Fibroblast of skin of scalp (primary cell): ENCODE measurements around the gene ZSCAN12. TPM values are rescaled to one million over a fixed set of nuclear protein-coding genes. Genes with fewer than 3 reads are reported as not detected.
A peak's percentile ranks its signal among the peaks of the same experiment; 100 is the strongest.
"Not testable (repeated sequence)": the region's sequence is repeated elsewhere in the genome, so short reads cannot be mapped to it uniquely, and the experiment has no call there.

Experiments used
- DNase-seq: peaks from one replicate; pipeline ENCODE4 v3.0.0-alpha.2; 2013
- polyA plus RNA-seq, 2 experiments: library from polyadenylated mRNA; unstranded; fragments of 120-200 nt; gene quantifications; one replicate each; pipeline ENCODE4 v1.2.1, GENCODE V29; 2013; ENCODE audit not compliant: insufficient read length in 2 of 2

The ZSCAN12 gene
- 2.6 TPM for polyA plus RNA-seq (2013, experiment 1 of 2; ENCODE audit: insufficient read length)
- polyA plus RNA-seq (2013, experiment 2 of 2; ENCODE audit: insufficient read length): 3.6 TPM

GRCh38 chr6:28399350-28400121 is at the start of gene ZSCAN12:
ZSCAN12 (minus strand) TSS chr6:28399747; CDS start chr6:28398405, 1,342 bp downstream.
- peak; percentile 92 for DNase-seq

DNA sequence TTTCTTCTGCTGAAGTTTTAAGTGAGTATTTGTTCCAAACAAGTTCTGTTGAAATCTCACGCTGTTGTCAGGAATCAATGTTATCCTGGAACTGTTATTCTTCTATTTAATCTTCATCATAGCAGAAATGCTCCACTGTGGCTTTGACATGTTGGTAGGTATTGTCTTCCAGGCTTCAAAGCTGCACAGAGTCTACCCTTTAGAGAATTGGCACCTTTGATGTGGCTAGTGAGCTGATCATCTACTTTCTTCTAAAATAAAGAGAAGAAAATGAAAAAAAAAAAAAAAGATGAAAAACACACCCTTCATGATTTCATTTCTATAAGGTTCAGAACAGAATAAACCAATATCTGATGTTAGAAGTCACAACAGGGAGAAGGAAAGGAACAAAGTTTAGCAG is 49.5 kb upstream of the ZSCAN12 start:
- DNase-seq: no peak

GRCh38 chr6:28447512-28447906 is 48.0 kb upstream of the ZSCAN12 start:
- not testable (repeated sequence) for DNase-seq

GRCh38 chr6:28446818-28447511 is 47.4 kb upstream of the ZSCAN12 start:
- DNase-seq: peak; percentile 3

- DNase-seq: peak; percentile 8
These were observed 45.2 kb upstream of the ZSCAN12 start for GRCh38 chr6:28444759-28445158.

DNA sequence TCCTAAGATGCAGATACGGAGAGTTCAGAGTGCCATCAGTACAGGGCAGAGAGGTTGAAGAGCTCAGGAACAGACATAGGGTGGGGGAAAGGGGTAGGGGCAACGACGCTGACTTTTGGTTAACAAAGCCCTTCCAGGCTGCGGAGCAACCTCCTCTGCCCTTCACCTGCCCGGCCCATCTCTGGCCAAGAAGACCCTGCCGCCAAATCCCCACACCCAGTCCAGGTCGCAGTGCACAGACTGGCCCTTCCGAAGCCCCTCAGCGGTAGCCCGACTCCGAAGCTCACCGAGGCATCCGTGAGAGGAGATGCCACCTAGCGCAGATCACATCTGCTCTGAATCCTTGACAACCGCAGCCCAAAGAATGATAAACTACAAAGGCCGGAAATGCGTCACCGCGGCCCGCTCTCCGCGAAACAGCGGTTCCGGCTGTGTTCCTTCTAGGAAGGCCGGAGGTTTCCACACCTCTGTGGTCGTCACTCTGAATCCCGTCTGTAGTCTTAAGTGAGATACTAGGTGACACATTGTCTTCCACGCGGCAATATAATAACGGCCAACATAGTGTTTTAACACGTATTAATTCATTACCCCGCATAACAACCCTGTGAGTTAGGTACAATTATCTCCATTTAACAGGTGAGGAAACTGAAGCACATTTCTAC is 43.7 kb upstream of the ZSCAN12 start, which contains the start of gene ZSCAN23:
Gene ZSCAN23 (minus strand): TSS at position 380 of the 662 bp plus-strand sequence. CDS start 7,225 bp downstream, outside the sequence.
- DNase-seq: peak; percentile 86

GRCh38 chr6:28442586-28442985 is 43.0 kb upstream of the ZSCAN12 start:
- DNase-seq: no peak

DNA sequence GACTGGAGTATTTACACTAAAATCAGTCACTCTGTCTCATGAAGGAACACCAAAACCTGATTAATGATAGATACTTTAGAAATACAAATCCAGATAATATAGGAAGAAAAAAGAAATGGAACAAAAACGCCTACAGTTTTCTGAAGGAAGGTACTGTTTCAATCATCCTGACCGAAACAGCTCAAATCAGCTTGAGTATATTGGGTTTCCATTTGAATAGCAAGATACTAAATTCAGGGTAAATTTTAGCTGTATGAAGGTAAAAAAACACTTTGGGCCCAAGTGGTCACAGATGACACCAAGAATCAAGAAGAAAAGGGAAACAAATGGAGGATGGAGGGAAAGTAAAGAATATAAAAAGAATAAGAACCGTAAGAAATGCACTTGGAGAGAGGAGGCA is 36.9 kb upstream of the ZSCAN12 start:
- DNase-seq: no peak

GRCh38 chr6:28433119-28433518 is 33.6 kb upstream of the ZSCAN12 start:
- no peak for DNase-seq

GRCh38 chr6:28429781-28430180 is 30.2 kb upstream of the ZSCAN12 start:
- no peak for DNase-seq

DNA sequence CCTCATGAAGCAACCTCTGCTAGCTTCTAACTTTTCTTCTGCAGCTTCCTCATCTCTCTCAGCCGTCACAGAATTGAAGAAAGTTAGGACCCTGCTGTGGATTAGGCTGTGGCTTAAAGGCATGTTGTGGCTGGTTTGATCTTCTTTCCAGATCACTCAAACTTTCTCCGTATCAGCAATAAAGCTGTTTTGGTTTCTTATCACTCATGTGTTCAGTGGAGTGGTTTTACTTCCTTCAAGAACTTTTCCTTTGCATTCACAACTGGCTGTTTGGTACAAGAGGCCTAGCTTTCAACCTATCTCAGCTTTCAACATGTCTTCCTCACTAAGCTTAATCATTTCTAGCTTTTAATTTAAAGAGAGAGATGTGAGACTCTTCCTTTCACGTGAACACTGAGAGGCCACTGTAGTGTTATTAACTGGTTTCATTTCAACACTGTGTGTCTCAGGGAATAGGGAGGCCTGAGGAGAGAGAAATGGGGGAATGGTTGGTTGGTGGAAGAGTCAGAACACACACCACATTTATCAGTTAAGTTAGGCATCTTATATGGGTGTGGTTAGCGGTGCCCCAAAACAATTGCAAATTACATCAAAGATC is 26.5 kb upstream of the ZSCAN12 start:
- no peak for DNase-seq

- no peak for DNase-seq
These were observed 24.6 kb upstream of the ZSCAN12 start for GRCh38 chr6:28424163-28424562.

DNA sequence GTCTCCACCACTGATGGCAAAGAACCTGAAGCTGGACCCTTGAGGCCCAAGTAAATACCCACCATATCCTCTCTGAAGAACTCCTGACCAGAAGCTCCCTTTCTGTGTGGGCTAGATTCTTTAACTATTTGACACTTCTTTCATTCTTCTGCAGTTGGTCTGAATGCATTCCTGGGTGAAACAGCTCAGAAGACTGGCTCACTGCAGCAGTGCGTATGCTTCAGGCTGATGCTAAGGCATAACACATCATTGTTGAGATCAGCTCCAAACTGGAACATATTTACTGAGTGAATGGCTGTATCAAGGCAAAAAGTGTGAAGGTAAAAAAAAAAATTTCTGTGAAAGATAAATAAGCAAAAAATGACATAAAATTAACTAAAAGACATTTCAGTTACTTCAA is 24.0 kb upstream of the ZSCAN12 start:
- no peak for DNase-seq

DNA sequence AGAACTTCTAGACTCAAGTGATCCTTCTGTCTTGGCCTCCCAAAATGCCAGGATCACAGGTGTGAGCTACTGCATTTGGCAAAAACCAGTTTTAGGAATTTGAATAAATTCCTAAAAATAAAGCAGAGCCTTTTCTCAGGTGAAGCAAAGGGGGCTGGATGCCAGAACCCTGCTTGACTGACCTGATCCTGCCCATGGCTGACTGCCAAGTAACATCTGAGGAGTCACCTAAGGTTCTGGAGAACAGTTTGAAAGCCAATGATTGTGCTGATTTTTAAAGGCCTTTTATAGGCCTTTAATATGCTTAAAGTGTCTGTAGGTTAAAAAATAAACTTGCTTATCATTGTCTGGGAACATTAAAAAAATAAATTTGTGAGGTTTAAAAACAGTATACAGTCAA is 14.1 kb upstream of the ZSCAN12 start:
- no peak for DNase-seq

GRCh38 chr6:28410767-28411166 is 11.2 kb upstream of the ZSCAN12 start:
- DNase-seq: no peak

DNA sequence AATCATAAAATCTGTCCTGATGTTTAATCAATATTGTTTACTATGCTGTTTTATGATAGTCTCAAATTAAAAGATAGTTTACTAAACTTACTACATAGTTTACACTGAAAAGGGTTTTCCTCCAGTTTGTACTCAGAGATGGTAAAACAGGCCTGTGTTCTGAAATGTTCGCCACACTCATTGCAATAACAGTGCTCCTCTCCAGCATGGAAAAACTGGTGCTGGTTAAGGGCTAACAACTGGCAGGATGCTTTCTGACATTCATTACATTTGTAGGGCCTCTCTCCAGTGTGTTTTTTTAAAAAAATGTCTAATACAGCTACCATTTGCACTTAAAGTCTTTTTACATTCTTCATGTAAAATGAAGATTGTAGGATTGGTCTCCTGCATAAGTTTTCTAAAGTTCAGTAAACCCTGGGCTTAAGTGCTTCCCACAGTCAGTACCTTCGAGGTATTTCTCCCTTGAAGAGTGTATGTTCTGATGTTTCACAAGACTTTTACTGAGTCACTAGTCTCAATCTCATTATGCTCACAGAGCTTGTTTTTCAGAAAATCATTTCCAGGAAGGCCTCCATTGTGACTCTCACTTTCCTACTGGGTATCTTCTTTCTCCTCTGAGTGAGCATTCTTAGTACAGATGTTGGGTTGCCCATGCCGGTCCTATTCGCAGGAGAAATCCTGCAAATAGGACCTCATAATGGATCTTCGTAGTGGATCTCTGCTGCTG is 8.7 kb upstream of the ZSCAN12 start:
- no peak for DNase-seq

DNA sequence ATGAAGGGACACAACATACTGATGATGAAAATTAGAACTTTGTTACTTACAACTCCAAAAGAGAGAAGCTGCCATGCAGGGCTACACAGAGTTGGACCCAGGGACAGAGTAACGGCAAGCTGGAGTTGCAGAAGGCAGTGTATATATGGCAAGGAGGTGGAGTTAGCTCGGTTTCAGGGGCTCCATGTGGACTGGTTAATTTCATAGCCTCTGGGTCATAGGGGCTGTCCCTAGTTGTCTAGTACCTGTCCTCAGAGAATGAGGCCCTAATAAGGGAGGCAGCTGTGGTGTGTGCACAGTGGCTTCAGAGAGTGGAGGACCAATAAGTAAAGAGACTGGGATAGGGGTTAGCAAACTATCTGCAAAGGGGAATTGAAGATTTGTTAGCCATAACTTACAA is 7.9 kb upstream of the ZSCAN12 start:
- DNase-seq: no peak

- not testable (repeated sequence) for DNase-seq
These were observed 4.4 kb upstream of the ZSCAN12 start for GRCh38 chr6:28403923-28404322.

DNA sequence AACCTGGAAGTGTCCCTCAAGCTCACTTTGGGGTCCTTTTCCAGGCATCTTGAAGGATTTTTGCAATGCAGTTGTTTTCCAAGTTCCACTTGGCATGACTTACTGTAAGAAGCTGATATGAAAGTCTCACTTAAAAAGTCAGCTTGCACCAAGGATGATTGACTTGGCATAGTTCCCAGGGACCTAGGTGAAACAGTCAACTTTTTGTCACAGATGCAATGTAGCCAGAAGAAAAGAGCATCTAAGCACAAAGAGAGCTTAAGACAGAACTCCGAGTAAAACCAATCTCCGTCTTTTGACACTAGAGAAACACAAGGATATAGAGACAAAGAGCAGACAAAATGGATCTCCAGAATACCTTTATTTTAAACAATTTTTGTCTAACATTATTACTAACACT is 2.6 kb upstream of the ZSCAN12 start:
- no peak for DNase-seq

- peak; percentile 50 for DNase-seq
These were observed 1.6 kb upstream of the ZSCAN12 start for GRCh38 chr6:28401172-28401571.

DNA sequence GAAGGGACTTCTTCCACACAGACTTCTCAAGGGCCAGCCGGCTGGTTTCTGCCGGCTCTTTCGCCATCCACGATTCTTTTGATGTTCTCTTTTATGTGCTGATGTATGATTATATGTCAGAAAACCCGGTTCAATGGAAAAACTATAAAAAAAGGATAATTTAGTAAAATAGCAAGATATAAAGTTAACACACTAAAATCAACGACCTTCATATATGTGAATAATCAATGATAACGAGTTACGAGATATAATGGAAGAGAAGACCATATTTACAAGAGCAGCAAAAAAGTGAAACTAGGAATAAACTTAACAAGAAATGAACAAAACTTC is 540 bp upstream of the ZSCAN12 start:
- no peak for DNase-seq

- no peak for DNase-seq
These were observed 3.6 kb downstream of the ZSCAN12 start for GRCh38 chr6:28395918-28396317.
